Effector memory CD4-positive, alpha-beta T cell (primary cell): ENCODE measurements around the gene EIF2B2.

Experiments
- DNase-seq, 3 donors: peaks; one replicate each; pipeline ENCODE4 v3.0.0-alpha.2; 2020
- H3K27ac ChIP-seq: 2 replicates; pipeline ENCODE4 v1.7.0; 2013; ENCODE audit warnings: mild to moderate bottlenecking, low read length, moderate library complexity; ENCODE audit not compliant: insufficient read depth, poor library complexity, severe bottlenecking
- H3K27me3 ChIP-seq: replicated peaks from 2 replicates; pipeline ENCODE4 v1.7.0; 2013; ENCODE audit warnings: mild to moderate bottlenecking, low read length; ENCODE audit not compliant: insufficient read depth, control insufficient read depth, poor library complexity, severe bottlenecking
- H3K36me3 ChIP-seq: 2 replicates; pipeline ENCODE4 v1.7.0; 2013; ENCODE audit warnings: mild to moderate bottlenecking, low read length, moderate library complexity; ENCODE audit not compliant: control insufficient read depth, insufficient read depth
- H3K4me1 ChIP-seq: 2 replicates; pipeline ENCODE4 v1.7.0; 2013; ENCODE audit warnings: low read length, mild to moderate bottlenecking; ENCODE audit not compliant: control insufficient read depth, insufficient read depth, poor library complexity, severe bottlenecking
- H3K4me3 ChIP-seq: 2 replicates; pipeline ENCODE4 v1.7.0; 2013; ENCODE audit warnings: low read length, low read depth, mild to moderate bottlenecking; ENCODE audit not compliant: insufficient read depth, poor library complexity, severe bottlenecking
- H3K9me3 ChIP-seq: 2 replicates; pipeline ENCODE4 v1.7.0; 2013; ENCODE audit warnings: mild to moderate bottlenecking, low read length, moderate library complexity; ENCODE audit not compliant: control insufficient read depth

Gene EIF2B2

DNA sequence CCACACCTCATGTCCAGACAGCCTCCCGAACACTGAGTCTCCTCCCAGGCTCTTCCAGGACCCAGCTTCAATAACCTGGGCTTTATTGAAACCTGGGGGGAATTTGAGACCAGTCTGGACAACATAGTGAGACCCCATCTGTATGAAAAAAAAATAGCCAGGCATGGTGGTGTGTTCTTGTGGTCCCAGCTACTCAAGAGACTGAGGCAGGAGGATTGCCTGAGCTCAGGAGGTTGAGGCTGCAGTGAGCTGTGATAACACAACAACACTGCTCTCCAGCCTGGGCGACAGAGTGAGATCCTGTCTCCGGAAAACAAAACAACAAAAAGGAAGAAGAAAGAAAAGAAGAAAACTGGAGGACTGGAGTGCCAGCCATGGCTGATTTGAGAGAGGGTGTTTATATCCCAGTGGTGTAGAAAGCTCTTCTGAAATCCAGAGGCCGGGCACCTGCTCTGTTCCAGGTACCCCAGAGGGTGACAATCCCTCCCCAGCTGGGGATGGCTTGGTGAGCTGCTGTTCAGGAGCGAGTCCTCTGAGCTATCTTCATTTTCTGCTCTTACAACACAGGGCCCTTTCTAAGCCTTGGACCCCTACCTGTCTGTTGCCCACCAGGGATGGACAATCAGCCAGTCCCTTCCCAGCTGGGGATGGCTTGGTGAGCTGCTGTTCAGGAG is 41.3 kb upstream of the EIF2B2 start:
- no peaks in the 10 kb centered on the region for H3K27me3 ChIP-seq
- no peaks in the 10 kb centered on the region for H3K36me3 ChIP-seq
- DNase-seq: no peak
- no peaks in the 10 kb centered on the region for H3K9me3 ChIP-seq
- no peak overlapping the region for H3K4me3 ChIP-seq
- H3K4me1 ChIP-seq: no peaks in the 10 kb centered on the region
- H3K27ac ChIP-seq: no peak overlapping the region

DNA sequence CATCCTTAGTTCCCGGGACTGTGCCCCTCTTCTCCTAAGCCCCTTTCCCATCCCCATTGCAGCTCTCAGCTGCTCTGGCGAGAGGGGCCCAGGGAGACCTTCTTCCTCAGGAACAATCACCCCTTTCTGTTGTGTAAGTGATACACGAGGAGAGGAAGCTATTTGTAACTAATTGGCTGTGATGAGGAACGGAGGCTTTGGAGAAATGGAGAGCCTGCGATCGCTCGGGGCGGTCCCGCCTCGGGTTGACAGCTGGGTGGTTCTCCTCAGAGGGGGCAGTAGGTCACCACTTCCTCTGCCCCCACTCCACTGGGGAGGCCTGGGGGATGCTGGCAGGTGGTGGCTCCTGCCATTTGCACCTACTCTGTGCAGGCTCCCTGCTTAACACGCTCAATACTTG is 40.7 kb upstream of the EIF2B2 start:
- no peak for DNase-seq
- Histone ChIP-seq H3K4me3 (no peak overlapping the region), H3K36me3 (no peaks in the 10 kb centered on the region), H3K27ac (no peak overlapping the region), H3K4me1 (no peaks in the 10 kb centered on the region), H3K9me3 (no peaks in the 10 kb centered on the region), H3K27me3 (no peaks in the 10 kb centered on the region)

- Histone ChIP-seq H3K4me3 (no peak overlapping the region), H3K9me3 (no peaks in the 10 kb centered on the region), H3K27ac (no peak overlapping the region), H3K36me3 (no peaks in the 10 kb centered on the region), H3K27me3 (no peaks in the 10 kb centered on the region), H3K4me1 (no peaks in the 10 kb centered on the region)
- no peak for DNase-seq
Observed at GRCh38 chr14:74962493-74962892, 40.2 kb upstream of the EIF2B2 start.

DNA sequence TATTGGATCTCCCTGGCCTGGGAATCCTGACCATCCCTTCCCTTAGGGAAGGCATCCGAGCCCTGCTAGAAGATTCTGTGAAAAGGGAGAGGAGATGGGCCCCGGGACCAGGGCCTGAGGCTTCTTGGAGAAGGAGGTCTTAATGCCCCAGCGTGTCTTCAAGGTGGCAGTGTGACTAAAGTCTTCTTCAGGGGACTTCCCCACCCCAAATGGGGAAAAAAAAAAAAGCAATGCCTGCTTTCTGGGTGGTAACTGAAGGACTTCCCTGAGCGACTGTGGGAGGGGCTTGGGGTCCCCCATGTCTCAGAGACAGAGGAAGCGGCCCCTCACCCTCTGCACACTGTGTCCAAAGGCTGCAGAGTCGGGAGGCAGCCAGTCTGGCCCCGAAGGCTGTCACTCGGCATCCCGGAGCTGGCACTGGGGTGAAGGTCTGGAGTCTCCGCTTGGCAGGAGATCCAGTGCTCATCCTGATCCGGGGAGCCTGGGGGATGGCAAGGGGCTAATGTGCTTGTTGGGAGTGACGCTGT is 39.5 kb upstream of the EIF2B2 start:
- DNase-seq: no peak
- Histone ChIP-seq H3K36me3 (no peaks in the 10 kb centered on the region), H3K4me1 (no peaks in the 10 kb centered on the region), H3K27me3 (no peaks in the 10 kb centered on the region), H3K4me3 (no peak overlapping the region), H3K27ac (no peak overlapping the region), H3K9me3 (no peaks in the 10 kb centered on the region)

DNA sequence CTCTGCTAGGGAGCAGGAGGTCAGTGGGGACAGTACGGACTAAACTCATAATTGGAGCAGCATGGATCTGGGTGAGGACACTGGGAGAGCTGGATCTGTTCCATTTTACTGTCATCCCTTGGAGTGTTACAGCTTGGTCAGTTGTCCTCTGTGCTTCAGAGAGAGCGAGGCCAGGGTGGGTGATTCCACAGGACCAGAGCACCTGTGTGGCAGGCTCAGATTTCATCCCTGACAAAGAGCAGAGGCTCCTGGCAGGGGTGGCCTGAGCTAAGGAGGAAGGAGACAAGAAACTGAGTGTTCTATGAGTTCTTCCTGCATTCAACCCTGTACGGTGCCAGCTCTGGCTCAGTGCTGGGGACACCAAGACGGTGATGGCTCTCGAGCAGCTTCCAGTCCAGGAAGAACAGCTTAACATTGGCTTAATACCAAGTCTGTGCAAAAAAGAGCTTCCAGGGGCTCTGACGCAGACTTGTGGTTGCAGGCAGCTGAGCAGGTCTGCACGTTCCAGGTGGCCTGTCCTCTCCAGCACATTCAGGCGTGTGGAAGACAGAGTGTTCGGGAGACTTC is 38.9 kb upstream of the EIF2B2 start:
- no peaks in the 10 kb centered on the region for H3K27me3 ChIP-seq
- H3K4me3 ChIP-seq: no peak overlapping the region
- H3K36me3 ChIP-seq: no peaks in the 10 kb centered on the region
- DNase-seq: no peak
- H3K27ac ChIP-seq: no peak overlapping the region
- no peaks in the 10 kb centered on the region for H3K9me3 ChIP-seq
- no peaks in the 10 kb centered on the region for H3K4me1 ChIP-seq

DNA sequence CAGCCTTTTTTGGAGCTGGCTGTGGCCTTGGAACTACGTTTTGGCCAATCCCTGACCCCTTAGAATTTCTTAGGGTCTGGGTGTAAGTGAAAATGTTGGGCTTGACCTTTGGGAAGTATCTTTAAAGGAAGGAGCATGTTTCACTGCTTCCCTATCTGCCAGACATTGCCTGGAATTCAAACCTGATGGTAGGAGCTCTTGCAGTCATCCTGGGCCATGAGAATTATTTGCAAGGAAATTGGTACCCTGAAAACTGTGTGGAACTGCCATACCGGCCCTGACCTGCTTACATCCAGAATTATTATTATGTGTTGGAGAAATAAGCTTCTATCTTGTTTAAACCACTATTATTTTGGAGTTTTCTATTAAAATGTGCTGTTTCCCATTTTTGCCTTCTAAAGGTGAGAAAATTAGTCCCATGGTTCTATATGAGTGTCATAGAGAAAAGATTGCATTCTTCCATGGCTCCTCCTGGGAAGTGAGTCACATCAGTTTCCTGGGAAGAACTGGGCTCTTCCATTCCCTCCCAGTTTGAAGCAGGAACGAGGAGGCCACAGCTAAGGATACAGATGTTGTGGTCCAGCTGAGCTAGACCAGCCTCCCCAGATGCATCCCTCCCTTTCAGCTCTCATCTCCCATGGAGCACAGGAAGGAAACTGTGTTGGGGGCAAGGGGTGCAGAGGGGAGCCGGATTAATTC is 37.8 kb upstream of the EIF2B2 start:
- H3K27me3 ChIP-seq: no peaks in the 10 kb centered on the region
- DNase-seq: no peak
- no peaks in the 10 kb centered on the region for H3K4me1 ChIP-seq
- no peak overlapping the region for H3K27ac ChIP-seq
- no peaks in the 10 kb centered on the region for H3K36me3 ChIP-seq
- no peaks in the 10 kb centered on the region for H3K9me3 ChIP-seq
- H3K4me3 ChIP-seq: no peak overlapping the region

DNA sequence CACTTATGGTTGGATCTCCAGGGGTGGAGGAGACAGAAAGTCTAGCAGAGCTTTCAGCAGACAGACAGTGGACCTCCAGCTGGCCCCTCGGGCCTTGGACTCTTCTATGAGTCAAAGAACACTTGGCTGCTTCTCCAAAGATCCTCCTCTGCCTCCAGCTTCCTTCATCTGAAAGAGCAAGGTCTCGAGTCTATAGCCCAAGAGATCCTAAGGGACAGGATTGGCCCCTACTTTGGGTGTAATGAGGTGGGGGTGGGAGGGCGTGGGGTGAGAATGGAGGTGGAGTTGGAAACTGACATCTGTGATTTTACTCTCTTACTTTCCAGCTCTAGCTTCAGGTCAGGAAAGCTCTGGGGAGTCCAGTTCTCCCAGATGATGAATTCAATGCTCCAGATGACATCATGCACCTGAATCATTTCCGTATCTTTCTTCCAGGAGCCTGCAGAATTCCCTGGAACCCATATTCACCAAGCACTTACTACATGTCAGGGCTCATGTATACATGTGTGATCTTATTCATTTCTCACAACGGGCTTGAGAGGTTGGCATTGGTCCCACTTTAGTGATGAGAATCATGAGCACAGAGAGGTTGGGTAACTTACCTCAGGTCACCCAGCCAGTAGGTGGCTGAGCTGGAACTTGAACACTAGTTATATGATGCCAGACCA is 37.1 kb upstream of the EIF2B2 start:
- no peak overlapping the region for H3K27ac ChIP-seq
- no peaks in the 10 kb centered on the region for H3K9me3 ChIP-seq
- no peak overlapping the region for H3K4me3 ChIP-seq
- H3K4me1 ChIP-seq: no peaks in the 10 kb centered on the region
- H3K36me3 ChIP-seq: no peaks in the 10 kb centered on the region
- no peak for DNase-seq
- H3K27me3 ChIP-seq: no peaks in the 10 kb centered on the region

GRCh38 chr14:74968811-74969210 is 33.9 kb upstream of the EIF2B2 start:
- Histone ChIP-seq H3K27ac (no peak overlapping the region), H3K9me3 (no peaks in the 10 kb centered on the region), H3K4me1 (no peaks in the 10 kb centered on the region), H3K4me3 (no peak overlapping the region), H3K36me3 (no peaks in the 10 kb centered on the region), H3K27me3 (no peaks in the 10 kb centered on the region)
- no peak for DNase-seq

- H3K27me3 ChIP-seq: no peaks in the 10 kb centered on the region
- H3K36me3 ChIP-seq: no peaks in the 10 kb centered on the region
- H3K27ac ChIP-seq: no peak overlapping the region
- no peaks in the 10 kb centered on the region for H3K4me1 ChIP-seq
- no peaks in the 10 kb centered on the region for H3K9me3 ChIP-seq
- no peak for DNase-seq
- no peak overlapping the region for H3K4me3 ChIP-seq
Observed at GRCh38 chr14:74973003-74973653, 29.6 kb upstream of the EIF2B2 start.
